HepG2 (cell line): ENCODE data around the gene ZDHHC14.

Source experiments
- RAD21 ChIP-seq: fragments of 450-650 bp; formaldehyde crosslinking; IDR thresholded peaks from 2 replicates; pipeline ENCODE4 v1.5.0; 2020; ENCODE audit warnings: mild to moderate bottlenecking
- SALL1 ChIP-seq: sonication (generic); formaldehyde crosslinking; IDR thresholded peaks from 2 replicates; pipeline ENCODE4 v1.8.0; 2022; ENCODE audit warnings: mild to moderate bottlenecking, missing genetic modification reagents
- U2AF2 ChIP-seq: fragments of 200-400 bp; formaldehyde crosslinking; IDR thresholded peaks from 2 replicates; pipeline ENCODE4 v1.6.1; 2017; ENCODE audit warnings: low read depth, mild to moderate bottlenecking, low read length
- ZNF773 ChIP-seq: sonication (generic); formaldehyde crosslinking; IDR thresholded peaks from 2 replicates; pipeline ENCODE4 v1.4.0; 2020; ENCODE audit warnings: missing genetic modification reagents, borderline replicate concordance

DNA sequence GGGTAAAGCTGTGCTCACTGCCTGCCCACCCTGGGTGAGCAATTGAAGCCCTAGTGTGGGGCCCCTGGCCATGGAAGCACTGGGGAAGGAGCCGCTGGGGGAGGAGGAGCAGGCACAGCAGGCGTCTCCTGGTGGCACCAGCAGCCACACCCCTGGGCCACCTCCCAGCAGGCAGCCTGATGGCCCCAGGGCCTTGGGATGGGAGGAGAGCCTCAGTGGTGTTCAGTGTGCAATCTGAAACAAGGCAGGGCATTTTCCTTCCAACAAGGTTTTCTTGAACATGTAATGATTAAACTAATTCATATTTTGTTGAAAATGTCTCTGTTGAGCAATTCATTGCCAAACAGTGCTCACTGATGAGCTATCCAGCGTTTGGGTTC is 151.0 kb downstream of the ZDHHC14 start:
- TF ChIP-seq ZNF773 (CRISPR knock-in tag) (no peak), RAD21 (CRISPR knock-in tag) (peak; percentile 54), U2AF2 (no peak), SALL1 (CRISPR knock-in tag) (no peak)
